Psoas muscle (tissue), 8 donors: ENCODE data around the gene MX2. TPM values are rescaled to one million over a fixed set of nuclear protein-coding genes. Genes with fewer than 3 reads are reported as not detected.
A peak's percentile ranks its signal among the peaks of the same experiment; 100 is the strongest.
"Not testable (repeated sequence)": the region's sequence is repeated elsewhere in the genome, so short reads cannot be mapped to it uniquely, and the experiment has no call there.

Experiments used
- ATAC-seq, 4 donors: fragments of 200-7000 bp; cut with Tn5 transposase; one replicate each; pipeline ENCODE4 v1.9.1; 2020; ENCODE audit warnings: moderate library complexity in 3 of 4, mild to moderate bottlenecking in 2 of 4
- DNase-seq, 2 donors: peaks; one replicate each; pipeline ENCODE4 v3.0.0-alpha.2; 2020
- H3K27ac ChIP-seq: fragments of 200-600 bp; one replicate; pipeline ENCODE4 v1.8.0; 2022
- H3K27me3 ChIP-seq, 3 donors: fragments of 200-600 bp in 1 of 3; one replicate each; pipeline versions ENCODE4 v1.6.1 to v1.8.0; 2013 to 2022; ENCODE audit warnings: low read length in 2 of 3, mild to moderate bottlenecking in 2 of 3, moderate library complexity in 1 of 3; ENCODE audit not compliant: insufficient read depth in 3 of 3
- H3K36me3 ChIP-seq, 2 donors: fragments of 200-600 bp in 1 of 2; one replicate each; pipeline versions ENCODE4 v1.6.1 to v1.8.0; 2013 to 2022; ENCODE audit warnings: low read depth in 1 of 2, mild to moderate bottlenecking in 1 of 2, moderate library complexity in 1 of 2; ENCODE audit not compliant: insufficient read depth in 1 of 2
- H3K4me1 ChIP-seq: fragments of 200-600 bp; one replicate; pipeline ENCODE4 v1.8.0; 2022
- H3K4me3 ChIP-seq: fragments of 200-600 bp; one replicate; pipeline ENCODE4 v1.8.0; 2022; ENCODE audit warnings: mild to moderate bottlenecking
- H3K9me3 ChIP-seq: fragments of 200-600 bp; one replicate; pipeline ENCODE4 v1.8.0; 2022
- CTCF ChIP-seq: fragments of 200-600 bp; IDR thresholded peaks from one replicate; pipeline ENCODE4 v1.8.0; 2022; ENCODE audit warnings: antibody characterized with exemption
- WGBS, 3 donors: extraction: QIAGEN DNeasy Blood & Tissue Kit; methylation state at CpG; one replicate each; pipeline versions ENCODE4 v1.1.6 to v1.1.7; 2013; 5-methylcytosine and 5-hydroxymethylcytosine counted together
- intact Hi-C, 2 donors: fragments of 100-400 bp; cut with DNase I; formaldehyde crosslinking; loops; one replicate each; pipeline versions ENCODE4 v1.11.0 to v1.14.2; 2022
- polyA plus RNA-seq, 3 donors: library from polyadenylated mRNA; stranded (reverse); fragments of 200-250 nt; gene quantifications; one replicate each; pipeline ENCODE4 v1.2.3, GENCODE V29; 2013
- total RNA-seq, 4 donors: library from RNA; stranded (reverse); fragmentation: NEBNext Ultra II Directional in 2 of 4; extraction: Animal tissue kit (Norgen Biotek cat#: 25700) in 2 of 4; gene quantifications; one replicate each; pipeline versions ENCODE4 v1.2.1 to v1.2.4, GENCODE V29; 2021 to 2023
- donor health status: healthy with polysubstance abuse.
- donor health status: DM: no; HTN: no; CAD: no; lungs with moderate emphysema.
- donor health status: Bipolar disorder and iron deficiency.
- donor health status: healthy.
- donor health status: DM: yes; HTN: yes; CAD: no.
- donor health status: DM: no; HTN: no; CAD: no.
- donor health status: DM: no; HTN: no; CAD: no.
- donor health status: DM: yes; HTN: yes; CAD: no.

MX2 gene
- total and polyA plus RNA-seq, 7 donors: 1.2 to 3.6 (median 2.7) TPM

GRCh38 chr21:41422546-41423304 is 60.9 kb downstream of the MX2 start:
- Histone ChIP-seq H3K36me3 (no peaks in the 10 kb centered on the region), H3K4me3 (no peak overlapping the region), H3K9me3 (no peaks in the 10 kb centered on the region), H3K27ac (no peak overlapping the region), H3K27me3 (peaks cover 0 to 23% (median 0%) of the 10 kb centered on the region in 3 donors), H3K4me1 (no peaks in the 10 kb centered on the region)
- DNase-seq (no peak), ATAC-seq (no peak)
- 95 to 97% (median 97%) methylated on average over 19 of the region's 19 CpGs for WGBS, 3 donors
- intact Hi-C loops: no loop called here
- TF ChIP-seq CTCF: no peak

DNA sequence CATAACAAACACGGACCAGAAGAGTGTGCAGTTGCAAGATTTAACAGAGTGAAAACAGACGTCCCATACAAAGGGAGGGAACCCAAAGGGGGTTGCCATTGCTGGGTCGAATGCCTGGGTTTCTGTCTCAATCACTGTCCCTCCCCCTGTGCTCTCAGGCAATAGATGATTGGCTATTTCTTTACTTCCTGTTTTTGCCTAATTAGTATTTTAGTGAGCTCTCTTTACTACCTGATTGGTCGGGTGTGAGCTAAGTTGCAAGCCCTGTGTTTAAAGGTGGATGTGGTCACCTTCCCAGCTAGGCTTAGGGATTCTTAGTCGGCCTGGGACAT is 61.4 kb downstream of the MX2 start:
- H3K36me3 ChIP-seq, DNase-seq, ATAC-seq, intact Hi-C loops, H3K4me3 ChIP-seq, H3K27ac ChIP-seq, H3K9me3 ChIP-seq, H3K4me1 ChIP-seq: not testable (repeated sequence)
- WGBS, 3 donors: 84 to 90% (median 85%) methylated on average over 5 of the region's 5 CpGs
- peaks cover 0 to 28% (median 0%) of the 10 kb centered on the region in 3 donors for H3K27me3 ChIP-seq

DNA sequence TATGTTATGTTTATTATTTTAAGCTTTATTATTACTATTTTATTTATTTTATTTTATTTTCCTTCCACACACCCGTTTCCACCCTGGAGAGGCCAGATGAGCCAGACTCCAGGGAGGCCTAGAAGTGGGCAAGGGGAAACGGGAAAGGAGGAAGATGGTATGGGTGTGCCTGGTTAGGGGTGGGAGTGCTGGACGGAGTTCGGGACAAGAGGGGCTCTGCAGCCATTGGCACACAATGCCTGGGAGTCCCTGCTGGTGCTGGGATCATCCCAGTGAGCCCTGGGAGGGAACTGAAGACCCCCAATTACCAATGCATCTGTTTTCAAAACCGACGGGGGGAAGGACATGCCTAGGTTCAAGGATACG is 63.7 kb downstream of the MX2 start:
- WGBS, 3 donors: 57 to 69% (median 61%) methylated on average over 6 to 7 of the region's 7 CpGs
- peak overlapping the region; percentile 43 for H3K27ac ChIP-seq
- TF ChIP-seq CTCF: no peak
- peak in 1 of 4 donors; percentile 13 for ATAC-seq
- no peaks in the 10 kb centered on the region for H3K9me3 ChIP-seq
- no peak for DNase-seq
- H3K36me3 ChIP-seq: peaks cover 0 to 4% of the 10 kb centered on the region in 2 donors
- peak overlapping the region; percentile 71 for H3K4me3 ChIP-seq
- intact Hi-C loops: no loop called here
- H3K4me1 ChIP-seq: no peaks in the 10 kb centered on the region
- H3K27me3 ChIP-seq: peaks cover 0 to 30% (median 0%) of the 10 kb centered on the region in 3 donors

DNA sequence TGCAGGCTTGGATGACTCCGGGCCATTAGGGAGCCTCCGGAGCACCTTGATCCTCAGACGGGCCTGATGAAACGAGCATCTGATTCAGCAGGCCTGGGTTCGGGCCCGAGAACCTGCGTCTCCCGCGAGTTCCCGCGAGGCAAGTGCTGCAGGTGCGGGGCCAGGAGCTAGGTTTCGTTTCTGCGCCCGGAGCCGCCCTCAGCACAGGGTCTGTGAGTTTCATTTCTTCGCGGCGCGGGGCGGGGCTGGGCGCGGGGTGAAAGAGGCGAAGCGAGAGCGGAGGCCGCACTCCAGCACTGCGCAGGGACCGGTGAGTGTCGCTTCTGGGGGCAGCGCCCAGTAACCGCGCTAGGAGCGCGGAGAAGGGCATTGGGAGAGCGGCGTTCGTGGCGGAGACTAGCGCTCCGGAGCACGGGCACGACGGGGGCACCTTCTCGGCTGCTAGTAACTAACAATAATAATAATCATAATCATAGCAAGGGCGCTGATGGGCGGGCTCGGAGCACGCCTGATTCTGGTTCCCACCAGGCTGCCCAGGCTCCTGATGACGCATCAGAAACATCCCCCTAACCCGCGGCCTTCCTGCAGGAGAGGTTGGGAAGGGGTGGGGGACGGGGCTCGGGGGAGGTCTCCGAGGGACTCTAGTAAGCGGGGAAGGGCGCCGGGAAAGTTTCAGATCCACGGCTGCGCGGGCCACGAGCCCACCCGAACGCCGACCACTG is 64.3 kb downstream of the MX2 start, which contains the start of gene MX1:
Gene MX1 (plus strand): TSS at position 286 of the 722 bp plus-strand sequence. CDS start 5,832 bp downstream, outside the sequence.
- Histone ChIP-seq H3K27me3 (peaks cover 0 to 30% (median 0%) of the 10 kb centered on the region in 3 donors), H3K9me3 (no peaks in the 10 kb centered on the region), H3K4me3 (peak within 1 kb of the TSS; percentile 71), H3K36me3 (peaks cover 0 to 4% of the 10 kb centered on the region in 2 donors), H3K27ac (peak within 1 kb of the TSS; percentile 43), H3K4me1 (no peaks in the 10 kb centered on the region)
- 1 to 3% (median 2%) methylated on average over 63 to 65 of the region's 65 CpGs for WGBS, 3 donors
- DNase-seq (peak; percentile 81 to 82), ATAC-seq (peak; percentile 49 to 87 (median 66))
- TF ChIP-seq CTCF: no peak
- intact Hi-C loops: no loop called here
